GM12891 (cell line): ENCODE data around the gene LHFPL3.
"Not testable (repeated sequence)": the region's sequence is repeated elsewhere in the genome, so short reads cannot be mapped to it uniquely, and the experiment has no call there.

ENCODE experiments used
- DNase-seq: peaks from one replicate; pipeline ENCODE4 v3.0.0; 2011; ENCODE audit warnings: low spot score; ENCODE audit not compliant: insufficient read length
- FAIRE-seq: peaks from 2 replicates; lab custom pipeline; 2011; peaks lifted over from hg19 to GRCh38; lab: Jason Lieb, UNC
- PAX5 ChIP-seq: IDR thresholded peaks from 2 replicates; pipeline ENCODE4 v1.6.1; 2011; ENCODE audit warnings: low read length, moderate library complexity, mild to moderate bottlenecking; ENCODE audit not compliant: insufficient read depth, severe bottlenecking
- POLR2A ChIP-seq: IDR thresholded peaks from 2 replicates; pipeline ENCODE4 v1.6.1; 2011; ENCODE audit warnings: low read depth, low read length, control low read depth
- POLR2AphosphoS5 ChIP-seq: IDR thresholded peaks from 2 replicates; pipeline ENCODE4 v1.6.1; 2011; ENCODE audit warnings: low read depth, low read length, control low read depth
- POU2F2 ChIP-seq: IDR thresholded peaks from 2 replicates; pipeline ENCODE4 v1.6.1; 2011; ENCODE audit warnings: low read depth, mild to moderate bottlenecking, control low read depth, low read length, moderate library complexity
- SPI1 ChIP-seq: IDR thresholded peaks from 2 replicates; pipeline ENCODE4 v1.6.1; 2011; ENCODE audit warnings: low read depth, low read length, control low read depth
- TAF1 ChIP-seq: IDR thresholded peaks from 2 replicates; pipeline ENCODE4 v1.6.1; 2011; ENCODE audit warnings: low read depth, low read length, control low read depth

LHFPL3 gene

DNA sequence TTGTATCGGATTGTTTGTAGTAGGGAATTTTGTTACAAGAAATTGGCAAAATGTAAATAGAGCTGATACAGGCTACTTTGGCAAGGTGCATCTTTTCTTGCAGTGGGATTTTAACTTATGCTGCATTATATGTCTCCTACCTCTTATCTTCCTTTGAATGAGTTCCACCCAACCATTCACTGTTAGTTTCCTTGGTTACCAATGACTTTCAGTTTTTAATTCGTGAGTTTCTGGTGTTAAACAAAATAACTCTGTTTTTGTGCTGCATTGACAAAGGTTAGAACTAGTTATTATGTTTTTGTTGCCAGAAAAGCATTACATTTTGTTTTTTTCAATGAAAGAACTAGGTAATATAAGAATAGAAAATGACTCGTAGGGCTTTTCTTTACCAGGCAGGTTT lies 327.2 kb downstream of the LHFPL3 start:
- DNase-seq: no peak
- no peak for TF ChIP-seq POLR2A
- no peak for TF ChIP-seq POLR2AphosphoS5
- FAIRE-seq: no peak

DNA sequence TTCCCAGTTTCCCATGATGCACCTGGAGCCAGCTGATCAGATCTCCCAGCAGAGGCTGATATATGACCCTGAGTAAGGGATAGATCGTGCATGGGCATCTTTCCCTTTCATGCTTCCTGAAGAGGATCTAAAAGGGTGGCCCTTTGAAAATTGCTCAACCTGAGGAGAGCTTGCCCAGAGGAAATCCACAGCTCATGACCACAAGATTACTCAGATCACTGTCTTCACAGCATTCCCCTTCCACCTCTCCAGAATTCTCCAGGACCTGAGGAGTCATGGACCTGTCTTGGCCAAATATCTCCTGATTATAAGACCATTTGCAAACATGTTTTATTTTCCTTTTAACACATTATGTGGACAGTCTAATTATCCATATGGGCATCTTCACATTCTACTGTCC lies 328.1 kb downstream of the LHFPL3 start:
- TF ChIP-seq PAX5 (no peak), SPI1 (no peak), POU2F2 (no peak), POLR2A (no peak), TAF1 (no peak), POLR2AphosphoS5 (no peak)
- no peak for FAIRE-seq
- DNase-seq: no peak

DNA sequence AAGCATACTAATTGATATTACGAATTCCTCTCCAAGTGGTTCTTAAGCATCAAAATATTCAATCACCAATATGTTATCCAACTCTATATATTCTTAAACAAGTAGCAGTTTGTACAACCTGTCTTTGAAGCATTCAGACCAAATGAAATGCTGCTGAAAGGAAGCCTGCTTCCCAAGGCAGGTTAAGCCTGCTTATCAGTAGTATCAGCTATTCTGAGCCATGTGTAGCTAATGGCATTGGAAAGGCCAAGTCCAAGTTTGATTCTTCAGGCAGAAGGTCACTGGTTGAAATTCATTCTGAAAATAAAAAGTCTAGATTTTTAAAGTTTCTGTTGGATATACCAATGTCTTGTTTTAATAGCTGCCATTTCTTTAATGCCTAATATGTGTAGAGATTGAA lies 328.7 kb downstream of the LHFPL3 start:
- TF ChIP-seq POLR2A: no peak
- no peak for TF ChIP-seq PAX5
- no peak for TF ChIP-seq POLR2AphosphoS5
- TF ChIP-seq POU2F2: no peak
- no peak for TF ChIP-seq SPI1
- TF ChIP-seq TAF1: no peak
- no peak for DNase-seq
- FAIRE-seq: no peak

DNA sequence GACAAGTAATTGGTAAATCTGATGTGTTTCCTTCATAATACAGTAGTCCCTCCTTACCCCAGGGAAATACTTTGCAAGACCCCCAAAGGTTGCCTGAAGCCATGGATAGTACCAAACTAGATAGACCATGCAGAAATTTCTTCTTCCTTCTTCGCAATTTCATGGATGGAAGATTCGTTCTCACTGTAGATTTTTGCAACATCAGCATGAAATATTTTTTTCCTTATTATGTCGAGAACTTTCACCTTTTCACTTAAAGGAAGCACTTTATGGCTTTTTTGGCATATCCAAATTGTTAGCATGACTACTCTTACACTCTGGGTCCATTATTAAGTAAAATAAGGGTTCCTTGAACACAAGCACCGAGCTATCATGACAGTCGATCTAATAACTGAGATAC lies 333.2 kb downstream of the LHFPL3 start:
- no peak for DNase-seq
- no peak for TF ChIP-seq POU2F2
- no peak for TF ChIP-seq SPI1
- no peak for TF ChIP-seq PAX5
- TF ChIP-seq POLR2AphosphoS5: no peak
- no peak for TF ChIP-seq POLR2A
- no peak for TF ChIP-seq TAF1
- FAIRE-seq: no peak

DNA sequence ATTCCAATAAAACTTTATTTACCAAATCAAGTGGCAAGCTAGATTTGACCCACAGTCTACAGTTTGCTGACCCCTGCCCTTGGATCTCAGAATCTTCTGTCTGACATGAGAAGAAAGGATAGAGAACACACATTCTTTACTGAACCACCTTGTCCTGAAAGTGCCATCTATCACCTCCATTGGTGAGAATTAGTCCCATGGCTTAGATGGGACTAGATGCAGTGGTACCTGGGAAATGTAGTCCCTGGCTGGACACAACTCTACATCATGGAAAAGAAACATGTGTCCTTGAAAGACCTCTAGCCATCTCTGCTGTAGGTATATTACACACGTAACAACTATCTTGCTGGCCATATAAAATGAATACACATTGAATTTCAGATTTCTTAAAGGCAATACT lies 336.2 kb downstream of the LHFPL3 start:
- TF ChIP-seq POU2F2: no peak
- TF ChIP-seq TAF1: no peak
- TF ChIP-seq SPI1: no peak
- DNase-seq (no peak), FAIRE-seq (no peak)

DNA sequence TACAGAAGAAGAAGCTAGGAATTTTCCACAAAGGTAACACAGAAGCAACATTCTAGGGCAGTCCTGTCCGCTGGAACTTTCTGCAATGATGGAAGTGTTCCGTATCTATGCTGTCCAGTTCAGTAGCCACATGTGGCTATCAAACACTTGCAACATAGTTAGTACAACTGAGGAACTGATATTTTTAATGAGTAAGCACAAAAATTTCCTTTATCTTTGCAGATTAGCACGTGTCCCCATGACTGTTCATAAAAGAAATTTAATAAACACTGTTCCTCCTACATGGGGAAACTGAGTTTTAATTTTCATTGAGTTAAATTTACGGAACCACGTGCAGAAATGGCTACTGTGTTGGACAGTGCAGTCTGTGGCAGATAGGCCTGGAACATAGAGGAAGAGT lies 349.2 kb downstream of the LHFPL3 start:
- no peak for FAIRE-seq
- DNase-seq: no peak

DNA sequence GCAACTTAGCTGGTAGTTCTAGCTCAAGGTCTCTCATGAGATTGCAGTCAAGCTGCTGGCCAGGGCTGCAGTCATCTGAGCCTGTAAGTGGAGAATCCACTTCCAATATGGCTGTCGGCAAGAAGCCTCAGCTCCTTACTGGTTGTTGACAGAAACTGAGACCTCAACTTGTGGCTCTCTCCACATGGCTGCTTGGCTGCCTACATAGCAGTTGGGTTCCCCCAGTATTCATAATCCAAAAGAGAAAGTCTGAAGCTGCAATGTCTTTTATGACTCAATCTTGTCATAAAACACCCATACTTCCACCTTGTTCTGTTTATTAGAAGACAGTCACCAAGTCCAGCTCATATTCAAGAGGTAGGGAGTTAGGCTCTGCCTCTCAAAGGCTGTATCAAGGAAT lies 350.7 kb downstream of the LHFPL3 start:
- TF ChIP-seq TAF1 (no peak), SPI1 (no peak)
- DNase-seq (no peak), FAIRE-seq (no peak)

More for the DNA sequence above, 349.2 kb downstream of the LHFPL3 start:
- TF ChIP-seq POLR2A (no peak), POU2F2 (no peak), SPI1 (no peak), PAX5 (no peak), POLR2AphosphoS5 (no peak), TAF1 (no peak)

DNA sequence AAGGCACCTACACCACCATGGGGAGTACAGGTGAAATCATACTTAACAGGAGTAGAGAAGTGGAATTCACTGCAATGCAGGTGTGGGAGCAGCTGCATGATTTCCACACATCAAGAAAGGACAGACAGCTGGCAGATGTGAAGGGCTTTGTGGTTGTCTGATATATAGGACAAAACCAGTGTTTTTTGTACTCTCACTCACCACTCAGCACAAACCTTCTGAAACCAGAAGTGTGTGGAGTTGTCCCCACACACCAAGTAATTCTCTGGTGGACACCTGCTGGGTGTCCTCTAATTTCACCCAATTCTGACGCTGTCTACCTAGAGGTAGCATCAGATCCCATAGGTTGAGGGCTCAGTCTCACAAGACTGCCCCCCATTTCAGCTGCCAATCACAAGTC lies 357.9 kb downstream of the LHFPL3 start:
- FAIRE-seq (no peak), DNase-seq (no peak)
- TF ChIP-seq SPI1 (no peak), POLR2A (no peak), TAF1 (no peak), POLR2AphosphoS5 (no peak), PAX5 (no peak), POU2F2 (no peak)

DNA sequence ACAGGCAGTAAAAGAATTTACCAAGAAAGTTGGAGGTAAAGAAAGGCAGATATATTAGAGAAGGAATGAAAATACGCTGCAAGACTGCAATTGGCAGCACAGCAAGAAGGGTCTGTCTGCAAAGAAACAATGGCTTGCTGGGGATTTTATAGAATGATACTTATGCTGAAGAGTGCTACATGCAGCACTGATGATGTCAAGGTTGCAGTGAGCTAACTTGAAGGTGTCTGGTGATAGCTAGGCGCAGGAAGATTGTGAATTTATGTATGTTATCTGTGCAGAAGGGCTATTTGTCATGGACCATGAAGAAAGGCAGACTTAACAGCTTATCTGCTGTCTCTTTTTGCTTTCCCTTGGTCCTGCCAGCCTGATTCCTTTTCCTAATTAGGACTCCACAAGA lies 366.3 kb downstream of the LHFPL3 start:
- TF ChIP-seq POLR2AphosphoS5 (no peak), SPI1 (no peak), POU2F2 (no peak), POLR2A (no peak), TAF1 (no peak), PAX5 (no peak)
- DNase-seq (no peak), FAIRE-seq (no peak)

DNA sequence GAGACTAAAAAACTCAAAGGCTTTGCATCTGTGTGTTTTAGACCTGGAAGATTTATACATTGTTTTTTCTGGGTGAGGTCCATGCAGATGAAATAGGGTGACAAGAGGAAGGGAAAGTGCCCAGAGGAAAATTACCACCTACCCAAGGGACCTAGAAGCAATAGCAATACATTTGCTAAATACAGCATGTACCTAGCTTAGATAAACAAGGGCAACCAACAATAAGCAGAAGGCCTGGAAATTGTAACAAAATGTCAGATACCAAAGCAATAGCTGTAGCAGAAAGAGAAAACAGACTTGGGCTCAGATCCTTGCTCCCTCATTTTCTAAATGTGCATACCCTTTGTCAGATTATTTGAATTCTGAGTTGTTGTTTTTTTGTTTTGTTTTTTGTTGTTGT lies 367.2 kb downstream of the LHFPL3 start:
- no peak for DNase-seq
- no peak for TF ChIP-seq POLR2AphosphoS5
- TF ChIP-seq PAX5: no peak
- no peak for TF ChIP-seq POLR2A
- TF ChIP-seq POU2F2: no peak
- no peak for TF ChIP-seq SPI1
- TF ChIP-seq TAF1: no peak

DNA sequence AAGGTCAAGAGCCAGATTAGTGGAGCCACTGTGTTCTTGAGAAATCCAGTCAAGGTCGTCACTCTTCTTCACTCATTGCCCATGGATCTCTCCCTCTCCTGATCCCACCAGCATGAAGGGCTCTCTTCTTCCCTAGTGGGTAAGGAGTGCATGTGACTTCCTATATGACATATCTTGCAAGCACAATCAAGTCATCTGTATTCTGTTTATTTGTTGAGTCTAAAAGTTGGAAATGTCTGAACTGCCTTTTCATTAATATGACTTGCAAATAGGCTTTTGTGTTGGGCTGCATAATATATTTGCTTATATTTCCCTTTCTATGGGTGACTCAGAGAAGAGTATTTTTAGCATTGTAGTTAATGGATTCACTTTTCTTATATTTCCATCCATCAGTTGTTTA lies 371.9 kb downstream of the LHFPL3 start:
- DNase-seq (no peak), FAIRE-seq (no peak)
- TF ChIP-seq SPI1: no peak
- no peak for TF ChIP-seq POU2F2
- TF ChIP-seq POLR2A: no peak
- TF ChIP-seq TAF1: no peak
- no peak for TF ChIP-seq POLR2AphosphoS5
- no peak for TF ChIP-seq PAX5

More for the DNA sequence above, 367.2 kb downstream of the LHFPL3 start:
- FAIRE-seq: no peak

DNA sequence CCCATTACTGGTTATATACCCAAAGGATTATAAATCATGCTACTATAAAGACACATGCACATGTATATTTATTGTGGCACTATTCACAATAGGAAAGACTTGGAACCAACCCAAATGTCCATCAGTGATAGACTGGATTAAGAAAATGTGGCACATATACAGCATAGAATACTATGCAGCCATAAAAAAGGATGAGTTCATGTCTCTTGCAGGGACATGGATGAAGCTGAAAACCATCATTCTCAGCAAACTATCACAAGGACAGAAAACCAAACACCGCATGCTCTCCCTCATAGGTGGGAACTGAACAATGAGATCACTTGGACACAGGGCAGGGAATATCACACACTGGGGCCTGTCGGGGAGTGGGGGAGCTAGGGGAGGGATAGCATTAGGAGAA lies 392.6 kb downstream of the LHFPL3 start:
- not testable (repeated sequence) for FAIRE-seq, DNase-seq
